ENCODE measurements around the gene BMP4. TPM values are rescaled to one million over a fixed set of nuclear protein-coding genes. Genes with fewer than 3 reads are reported as not detected.

The BMP4 gene
- total and polyA plus RNA-seq, 4 donors: 2.0 to 4.2 (median 2.4) TPM

GRCh38 chr14:53971521-53971920 lies 14.9 kb upstream of the BMP4 start:
- H3K36me3 ChIP-seq (ENCODE audit: control insufficient read depth in 4 of 4, insufficient read depth in 3 of 4, low read depth in 1 of 4, low read length in 3 of 4): no peaks in the 10 kb centered on the region
- no peak for DNase-seq (ENCODE audit: low spot score)
- H3K4me1 ChIP-seq (ENCODE audit: control insufficient read depth in 4 of 4, insufficient read depth in 4 of 4, low read length in 3 of 4): no peaks in the 10 kb centered on the region
- H3K9ac ChIP-seq (ENCODE audit: low read depth in 1 of 2, low read length in 2 of 2): no peak overlapping the region
- H3K27me3 ChIP-seq (ENCODE audit: control insufficient read depth in 4 of 4, insufficient read depth in 4 of 4, low read length in 3 of 4): peaks cover 0 to 2% (median 0%) of the 10 kb centered on the region in 4 donors
- H3K9me3 ChIP-seq (ENCODE audit: control insufficient read depth in 4 of 4, low read length in 3 of 4): no peaks in the 10 kb centered on the region
- TF ChIP-seq CTCF (IDR thresholded peaks at IDR 0.05; ENCODE audit: low read depth, low read length, missing input control) (no peak), ZBTB33 (IDR thresholded peaks at IDR 0.05) (no peak), MAX (IDR thresholded peaks at IDR 0.05) (no peak), HNF4A (conservative IDR thresholded peaks at IDR 0.05) (no peak), SP1 (IDR thresholded peaks at IDR 0.05) (no peak), ATF3 (IDR thresholded peaks at IDR 0.05) (no peak), HNF4G (IDR thresholded peaks at IDR 0.05) (no peak), JUND (IDR thresholded peaks at IDR 0.05) (no peak), REST (IDR thresholded peaks at IDR 0.05) (no peak), RAD21 (IDR thresholded peaks at IDR 0.05) (no peak), NR2F2 (IDR thresholded peaks at IDR 0.05) (no peak), TAF1 (conservative IDR thresholded peaks at IDR 0.05) (no peak)
- H3K27ac ChIP-seq (ENCODE audit: low read depth in 1 of 2, low read length in 2 of 2): no peak overlapping the region
- no peak overlapping the region for H3K4me3 ChIP-seq (ENCODE audit: low read depth in 1 of 3, low read length in 3 of 3)
- WGBS: 87% methylated on average over 4 of the region's 4 CpGs

GRCh38 chr14:53969326-53969725 lies 12.7 kb upstream of the BMP4 start:
- no peak overlapping the region for H3K27ac ChIP-seq (ENCODE audit: low read depth in 1 of 2, low read length in 2 of 2)
- no peak overlapping the region for H3K9ac ChIP-seq (ENCODE audit: low read depth in 1 of 2, low read length in 2 of 2)
- H3K4me1 ChIP-seq (ENCODE audit: control insufficient read depth in 4 of 4, insufficient read depth in 4 of 4, low read length in 3 of 4): no peaks in the 10 kb centered on the region
- peaks cover 0 to 2% (median 0%) of the 10 kb centered on the region in 4 donors for H3K27me3 ChIP-seq (ENCODE audit: control insufficient read depth in 4 of 4, insufficient read depth in 4 of 4, low read length in 3 of 4)
- no peaks in the 10 kb centered on the region for H3K36me3 ChIP-seq (ENCODE audit: control insufficient read depth in 4 of 4, insufficient read depth in 3 of 4, low read depth in 1 of 4, low read length in 3 of 4)
- no peaks in the 10 kb centered on the region for H3K9me3 ChIP-seq (ENCODE audit: control insufficient read depth in 4 of 4, low read length in 3 of 4)
- no peak for DNase-seq (ENCODE audit: low spot score)
- H3K4me3 ChIP-seq (ENCODE audit: low read depth in 1 of 3, low read length in 3 of 3): no peak overlapping the region
- TF ChIP-seq ATF3 (IDR thresholded peaks at IDR 0.05) (no peak), YY1 (IDR thresholded peaks at IDR 0.05) (no peak), FOXA2 (IDR thresholded peaks at IDR 0.05) (no peak), RXRA (IDR thresholded peaks at IDR 0.05) (no peak), GABPA (IDR thresholded peaks at IDR 0.05 in 1 of 2, conservative IDR thresholded peaks at IDR 0.05 in 1 of 2) (no peak), MAX (IDR thresholded peaks at IDR 0.05) (no peak), EGR1 (IDR thresholded peaks at IDR 0.05; ENCODE audit: low read depth in 2 of 2) (no peak), RAD21 (IDR thresholded peaks at IDR 0.05) (no peak), JUND (IDR thresholded peaks at IDR 0.05) (no peak), REST (IDR thresholded peaks at IDR 0.05) (no peak), CTCF (IDR thresholded peaks at IDR 0.05; ENCODE audit: low read depth, low read length, missing input control) (no peak), FOXA1 (IDR thresholded peaks at IDR 0.05) (no peak), SP1 (IDR thresholded peaks at IDR 0.05) (no peak)

Measured in liver (tissue), 9 donors.